ENCODE data around the gene ARID2.

Gene ARID2

DNA sequence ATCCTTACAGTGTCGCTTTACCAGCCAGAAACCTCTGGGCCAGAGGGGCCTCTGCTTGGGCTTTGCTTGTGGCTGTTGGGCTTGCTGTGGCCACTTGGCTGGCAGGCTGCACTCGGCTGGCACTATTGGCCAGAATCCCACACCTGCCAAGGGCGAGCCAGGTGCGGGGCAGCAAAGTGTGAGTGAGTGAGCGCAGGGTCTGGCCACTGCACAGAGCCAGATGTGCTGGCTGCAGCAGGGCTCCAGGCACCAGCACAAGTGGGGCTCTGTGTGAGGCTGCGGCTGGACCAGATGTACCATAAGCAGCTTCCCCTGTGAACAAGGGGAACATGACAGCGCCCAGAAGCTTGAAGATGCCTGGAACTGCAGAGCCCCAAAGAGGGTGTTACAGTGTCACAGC lies 33.5 kb upstream of the ARID2 start:
- Histone ChIP-seq H3K9me3 (ENCODE audit: insufficient read depth, low read depth, low read length) (peaks cover 8% of the 10 kb centered on the region), H2BK5ac (ENCODE audit: low read depth, low read length, poor library complexity) (no peak overlapping the region), H3K4me2 (ENCODE audit: low read length) (no peak overlapping the region), H3K4me3 (ENCODE audit: low read depth, low read length) (no peak overlapping the region), H2BK120ac (ENCODE audit: insufficient read depth, low read length, poor library complexity) (no peak overlapping the region), H3K18ac (ENCODE audit: low read length) (no peak overlapping the region), H4K8ac (ENCODE audit: low read depth, low read length) (no peak overlapping the region), H3K36me3 (ENCODE audit: control insufficient read depth in 1 of 2, insufficient read depth in 2 of 2, low read length in 2 of 2) (no peaks in the 10 kb centered on the region), H3K27ac (ENCODE audit: low read depth, low read length) (no peak overlapping the region), H3K27me3 (ENCODE audit: insufficient read depth, low read length) (no peaks in the 10 kb centered on the region), H4K12ac (ENCODE audit: low read depth, low read length) (no peak overlapping the region), H2AFZ (ENCODE audit: insufficient read depth, low read length, poor library complexity) (no peak overlapping the region), H2BK12ac (ENCODE audit: low read length) (no peak overlapping the region), H4K91ac (ENCODE audit: low read depth, low read length) (no peak overlapping the region), H3K9ac (ENCODE audit: low read length) (no peak overlapping the region), H3K4ac (ENCODE audit: low read depth, low read length) (no peak overlapping the region), H3K23ac (ENCODE audit: low read length) (no peak overlapping the region), H3K79me1 (ENCODE audit: low read length) (no peaks in the 10 kb centered on the region), H3K14ac (ENCODE audit: low read length) (no peak overlapping the region), H3K4me1 (ENCODE audit: control insufficient read depth in 1 of 2, insufficient read depth in 2 of 2, low read length in 2 of 2) (no peaks in the 10 kb centered on the region), H2AK5ac (ENCODE audit: low read length) (no peak overlapping the region), H3K79me2 (ENCODE audit: control insufficient read depth, insufficient read depth, low read length, poor library complexity) (no peaks in the 10 kb centered on the region)
- DNase-seq = no peak
- no CpG with 5 or more reads among the region's 7 CpGs for WGBS (ENCODE audit: extremely low coverage, insufficient coverage, insufficient read length)

GRCh38 chr12:45697371-45697770 lies 32.1 kb upstream of the ARID2 start:
- Histone ChIP-seq H3K27ac (ENCODE audit: low read depth, low read length) (no peak overlapping the region), H3K4ac (ENCODE audit: low read depth, low read length) (no peak overlapping the region), H3K9ac (ENCODE audit: low read length) (no peak overlapping the region), H3K79me2 (ENCODE audit: control insufficient read depth, insufficient read depth, low read length, poor library complexity) (no peaks in the 10 kb centered on the region), H2BK12ac (ENCODE audit: low read length) (no peak overlapping the region), H3K4me2 (ENCODE audit: low read length) (no peak overlapping the region), H3K36me3 (ENCODE audit: control insufficient read depth in 1 of 2, insufficient read depth in 2 of 2, low read length in 2 of 2) (no peaks in the 10 kb centered on the region), H4K12ac (ENCODE audit: low read depth, low read length) (no peak overlapping the region), H4K91ac (ENCODE audit: low read depth, low read length) (no peak overlapping the region), H2BK120ac (ENCODE audit: insufficient read depth, low read length, poor library complexity) (no peak overlapping the region), H3K4me1 (ENCODE audit: control insufficient read depth in 1 of 2, insufficient read depth in 2 of 2, low read length in 2 of 2) (no peaks in the 10 kb centered on the region), H3K79me1 (ENCODE audit: low read length) (no peaks in the 10 kb centered on the region), H4K8ac (ENCODE audit: low read depth, low read length) (no peak overlapping the region), H3K23ac (ENCODE audit: low read length) (no peak overlapping the region), H3K4me3 (ENCODE audit: low read depth, low read length) (no peak overlapping the region), H3K14ac (ENCODE audit: low read length) (no peak overlapping the region), H2AFZ (ENCODE audit: insufficient read depth, low read length, poor library complexity) (no peak overlapping the region), H3K9me3 (ENCODE audit: insufficient read depth, low read depth, low read length) (peaks cover 8% of the 10 kb centered on the region), H2AK5ac (ENCODE audit: low read length) (no peak overlapping the region), H2BK5ac (ENCODE audit: low read depth, low read length, poor library complexity) (no peak overlapping the region), H3K18ac (ENCODE audit: low read length) (no peak overlapping the region), H3K27me3 (ENCODE audit: insufficient read depth, low read length) (no peaks in the 10 kb centered on the region)
- no CpG with 5 or more reads among the region's 6 CpGs for WGBS (ENCODE audit: extremely low coverage, insufficient coverage, insufficient read length)
- no peak for DNase-seq

- no peak overlapping the region for H3K4me2 ChIP-seq (ENCODE audit: low read length)
- H2BK120ac ChIP-seq (ENCODE audit: insufficient read depth, low read length, poor library complexity) = no peak overlapping the region
- no peak overlapping the region for H2AK5ac ChIP-seq (ENCODE audit: low read length)
- no peak overlapping the region for H4K12ac ChIP-seq (ENCODE audit: low read depth, low read length)
- H4K8ac ChIP-seq (ENCODE audit: low read depth, low read length) = no peak overlapping the region
- no peak overlapping the region for H2AFZ ChIP-seq (ENCODE audit: insufficient read depth, low read length, poor library complexity)
- H3K4me3 ChIP-seq (ENCODE audit: low read depth, low read length) = no peak overlapping the region
- H3K79me2 ChIP-seq (ENCODE audit: control insufficient read depth, insufficient read depth, low read length, poor library complexity) = no peaks in the 10 kb centered on the region
- H4K91ac ChIP-seq (ENCODE audit: low read depth, low read length) = no peak overlapping the region
- H3K14ac ChIP-seq (ENCODE audit: low read length) = no peak overlapping the region
- H3K23ac ChIP-seq (ENCODE audit: low read length) = no peak overlapping the region
- H3K4ac ChIP-seq (ENCODE audit: low read depth, low read length) = no peak overlapping the region
- no peak overlapping the region for H3K18ac ChIP-seq (ENCODE audit: low read length)
- H3K27ac ChIP-seq (ENCODE audit: low read depth, low read length) = no peak overlapping the region
- H3K27me3 ChIP-seq (ENCODE audit: insufficient read depth, low read length) = no peaks in the 10 kb centered on the region
- no peak overlapping the region for H3K9ac ChIP-seq (ENCODE audit: low read length)
- WGBS (ENCODE audit: extremely low coverage, insufficient coverage, insufficient read length) = no CpG with 5 or more reads among the region's 4 CpGs
- no peak overlapping the region for H2BK5ac ChIP-seq (ENCODE audit: low read depth, low read length, poor library complexity)
- H3K9me3 ChIP-seq (ENCODE audit: insufficient read depth, low read depth, low read length) = peaks cover 4% of the 10 kb centered on the region
- DNase-seq = no peak
- no peaks in the 10 kb centered on the region for H3K79me1 ChIP-seq (ENCODE audit: low read length)
- H2BK12ac ChIP-seq (ENCODE audit: low read length) = no peak overlapping the region
- no peaks in the 10 kb centered on the region for H3K36me3 ChIP-seq (ENCODE audit: control insufficient read depth in 1 of 2, insufficient read depth in 2 of 2, low read length in 2 of 2)
- H3K4me1 ChIP-seq (ENCODE audit: control insufficient read depth in 1 of 2, insufficient read depth in 2 of 2, low read length in 2 of 2) = peaks cover 0 to 2% of the 10 kb centered on the region in 2 experiments
Observed at GRCh38 chr12:45701296-45701695, 28.2 kb upstream of the ARID2 start.

GRCh38 chr12:45703942-45704341 lies 25.6 kb upstream of the ARID2 start:
- H3K4me3 ChIP-seq (ENCODE audit: low read depth, low read length) = no peak overlapping the region
- H4K91ac ChIP-seq (ENCODE audit: low read depth, low read length) = no peak overlapping the region
- no peak overlapping the region for H4K8ac ChIP-seq (ENCODE audit: low read depth, low read length)
- H2AFZ ChIP-seq (ENCODE audit: insufficient read depth, low read length, poor library complexity) = no peak overlapping the region
- H3K23ac ChIP-seq (ENCODE audit: low read length) = no peak overlapping the region
- H2BK120ac ChIP-seq (ENCODE audit: insufficient read depth, low read length, poor library complexity) = no peak overlapping the region
- no peak overlapping the region for H3K14ac ChIP-seq (ENCODE audit: low read length)
- H3K27ac ChIP-seq (ENCODE audit: low read depth, low read length) = no peak overlapping the region
- H3K79me2 ChIP-seq (ENCODE audit: control insufficient read depth, insufficient read depth, low read length, poor library complexity) = no peaks in the 10 kb centered on the region
- H3K79me1 ChIP-seq (ENCODE audit: low read length) = no peaks in the 10 kb centered on the region
- H3K4me1 ChIP-seq (ENCODE audit: control insufficient read depth in 1 of 2, insufficient read depth in 2 of 2, low read length in 2 of 2) = peaks cover 0 to 2% of the 10 kb centered on the region in 2 experiments
- H3K27me3 ChIP-seq (ENCODE audit: insufficient read depth, low read length) = no peaks in the 10 kb centered on the region
- no peak overlapping the region for H2AK5ac ChIP-seq (ENCODE audit: low read length)
- no peak overlapping the region for H2BK12ac ChIP-seq (ENCODE audit: low read length)
- H3K18ac ChIP-seq (ENCODE audit: low read length) = no peak overlapping the region
- no peak overlapping the region for H3K4me2 ChIP-seq (ENCODE audit: low read length)
- H3K4ac ChIP-seq (ENCODE audit: low read depth, low read length) = no peak overlapping the region
- H3K36me3 ChIP-seq (ENCODE audit: control insufficient read depth in 1 of 2, insufficient read depth in 2 of 2, low read length in 2 of 2) = no peaks in the 10 kb centered on the region
- no peaks in the 10 kb centered on the region for H3K9me3 ChIP-seq (ENCODE audit: insufficient read depth, low read depth, low read length)
- no peak overlapping the region for H2BK5ac ChIP-seq (ENCODE audit: low read depth, low read length, poor library complexity)
- DNase-seq = no peak
- no peak overlapping the region for H3K9ac ChIP-seq (ENCODE audit: low read length)
- H4K12ac ChIP-seq (ENCODE audit: low read depth, low read length) = no peak overlapping the region
